ENCODE results near the gene PFN3. TPM values are rescaled to one million over a fixed set of nuclear protein-coding genes. Genes with fewer than 3 reads are reported as not detected.

Gene PFN3
- total RNA-seq, 1 donor from 2014 or later = not detected

- Histone ChIP-seq H3K27ac (replicated peaks) (peak overlapping the region; percentile 82), H3K36me3 (no peaks in the 10 kb centered on the region), H3K4me3 (peak overlapping the region; percentile 71), H3K4me1 (peaks cover 56% of the 10 kb centered on the region), H3K9me3 (replicated peaks) (no peaks in the 10 kb centered on the region), H3K27me3 (ENCODE audit: low read depth) (peaks cover 5% of the 10 kb centered on the region)
- DNase-seq = no peak
- TF ChIP-seq, protein P1, sequence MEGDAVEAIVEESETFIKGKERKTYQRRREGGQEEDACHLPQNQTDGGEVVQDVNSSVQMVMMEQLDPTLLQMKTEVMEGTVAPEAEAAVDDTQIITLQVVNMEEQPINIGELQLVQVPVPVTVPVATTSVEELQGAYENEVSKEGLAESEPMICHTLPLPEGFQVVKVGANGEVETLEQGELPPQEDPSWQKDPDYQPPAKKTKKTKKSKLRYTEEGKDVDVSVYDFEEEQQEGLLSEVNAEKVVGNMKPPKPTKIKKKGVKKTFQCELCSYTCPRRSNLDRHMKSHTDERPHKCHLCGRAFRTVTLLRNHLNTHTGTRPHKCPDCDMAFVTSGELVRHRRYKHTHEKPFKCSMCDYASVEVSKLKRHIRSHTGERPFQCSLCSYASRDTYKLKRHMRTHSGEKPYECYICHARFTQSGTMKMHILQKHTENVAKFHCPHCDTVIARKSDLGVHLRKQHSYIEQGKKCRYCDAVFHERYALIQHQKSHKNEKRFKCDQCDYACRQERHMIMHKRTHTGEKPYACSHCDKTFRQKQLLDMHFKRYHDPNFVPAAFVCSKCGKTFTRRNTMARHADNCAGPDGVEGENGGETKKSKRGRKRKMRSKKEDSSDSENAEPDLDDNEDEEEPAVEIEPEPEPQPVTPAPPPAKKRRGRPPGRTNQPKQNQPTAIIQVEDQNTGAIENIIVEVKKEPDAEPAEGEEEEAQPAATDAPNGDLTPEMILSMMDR (IDR thresholded peaks at IDR 0.05; ENCODE audit: borderline replicate concordance) = no peak
- intact Hi-C loops (cut with micrococcal nuclease) = no loop called here
Observed at GRCh38 chr5:177367323-177367848, 33.1 kb downstream of the PFN3 start.

- TF ChIP-seq, protein P1 (IDR thresholded peaks at IDR 0.05; ENCODE audit: borderline replicate concordance) = no peak
- Histone ChIP-seq H3K9me3 (replicated peaks) (no peaks in the 10 kb centered on the region), H3K4me1 (peaks cover 56% of the 10 kb centered on the region), H3K36me3 (no peaks in the 10 kb centered on the region), H3K27me3 (ENCODE audit: low read depth) (peaks cover 5% of the 10 kb centered on the region), H3K4me3 (peak overlapping the region; percentile 71), H3K27ac (replicated peaks) (peak overlapping the region; percentile 82)
- peak; percentile 89 for DNase-seq
- intact Hi-C loops (cut with micrococcal nuclease) = no loop called here
Observed at GRCh38 chr5:177366528-177367322, 33.7 kb downstream of the PFN3 start.

DNA sequence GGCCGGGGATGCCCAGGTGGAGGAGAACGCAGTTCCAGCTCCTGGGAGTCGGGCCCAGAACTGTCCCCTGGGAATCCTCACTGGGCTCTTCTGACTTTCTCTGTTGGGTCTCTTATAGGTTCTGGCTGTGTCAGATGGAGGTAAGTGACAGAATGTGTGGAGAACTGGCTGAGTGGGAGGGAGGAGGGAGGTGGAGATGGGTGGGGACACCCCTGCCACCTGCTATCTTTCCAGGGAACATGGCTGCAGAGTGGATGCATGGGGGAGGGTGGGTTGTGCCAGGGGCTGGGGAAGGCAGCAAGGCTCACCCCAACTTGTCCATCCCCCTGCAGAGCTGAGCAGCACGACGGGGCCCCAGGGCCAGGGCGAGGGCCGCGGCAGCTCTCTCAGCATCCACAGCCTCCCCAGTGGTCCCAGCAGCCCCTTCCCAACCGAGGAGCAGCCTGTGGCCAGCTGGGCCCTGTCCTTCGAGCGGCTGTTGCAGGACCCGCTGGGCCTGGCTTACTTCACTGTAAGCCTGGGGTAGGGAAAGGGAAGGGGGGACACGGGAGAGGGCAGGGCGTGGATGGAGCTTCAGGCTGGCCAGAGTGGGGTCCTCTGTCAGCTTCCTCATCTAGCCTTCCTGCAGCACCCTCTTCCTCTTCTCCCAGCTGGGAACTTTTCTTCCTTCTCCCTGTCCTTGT, 34.5 kb downstream of the PFN3 start:
- H3K27me3 ChIP-seq (ENCODE audit: low read depth) = no peaks in the 10 kb centered on the region
- TF ChIP-seq, protein P1 (IDR thresholded peaks at IDR 0.05; ENCODE audit: borderline replicate concordance) = no peak
- peak overlapping the region; percentile 82 for H3K27ac ChIP-seq (replicated peaks)
- H3K9me3 ChIP-seq (replicated peaks) = no peaks in the 10 kb centered on the region
- peak overlapping the region; percentile 71 for H3K4me3 ChIP-seq
- intact Hi-C loops (cut with micrococcal nuclease) = no loop called here
- peaks cover 50% of the 10 kb centered on the region for H3K4me1 ChIP-seq
- DNase-seq = no peak
- H3K36me3 ChIP-seq = no peaks in the 10 kb centered on the region

DNA sequence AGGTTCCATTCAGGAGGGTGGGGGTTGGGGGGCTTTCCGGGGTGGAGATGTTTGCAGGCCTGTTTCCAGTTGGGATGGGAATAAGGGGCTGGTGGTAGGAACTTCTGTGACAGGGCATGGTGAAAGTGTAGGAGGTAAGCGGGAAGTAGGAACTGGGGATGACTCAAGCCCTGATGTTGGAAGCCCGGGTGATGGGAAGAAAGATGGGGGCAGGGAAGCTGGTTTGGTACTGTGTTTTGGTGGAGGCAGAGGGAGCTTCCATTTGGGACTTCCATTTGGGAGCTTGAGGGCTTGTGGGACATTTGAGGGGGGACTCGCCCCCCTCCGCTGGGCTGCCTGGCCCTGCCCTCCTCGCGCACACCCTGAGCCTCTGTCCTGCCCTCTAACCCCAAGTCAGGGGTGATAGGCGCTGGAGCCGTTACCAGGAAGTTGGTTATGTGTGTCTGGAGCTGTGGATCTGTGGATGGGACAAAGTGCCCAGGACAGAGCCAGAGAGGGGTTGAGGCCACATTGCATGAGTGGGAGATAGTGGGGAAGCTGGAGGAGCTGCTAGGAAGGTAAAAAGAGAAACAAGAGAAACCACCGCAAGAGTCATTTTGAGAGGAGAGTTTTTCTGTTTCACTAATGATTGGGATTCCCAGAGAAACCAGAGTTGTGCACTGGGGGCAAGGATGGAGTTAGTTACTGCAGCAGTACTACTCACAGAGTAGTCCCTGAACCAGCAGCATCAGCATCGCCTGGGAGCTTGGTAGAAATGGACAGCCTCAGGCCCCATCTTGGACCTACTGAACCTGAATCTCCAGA, 36.1 kb downstream of the PFN3 start:
- TF ChIP-seq, protein P1 (IDR thresholded peaks at IDR 0.05; ENCODE audit: borderline replicate concordance) = no peak
- intact Hi-C loops (cut with micrococcal nuclease) = no loop called here
- peaks cover 45% of the 10 kb centered on the region for H3K4me1 ChIP-seq
- no peak for DNase-seq
- no peaks in the 10 kb centered on the region for H3K36me3 ChIP-seq
- no peak overlapping the region for H3K4me3 ChIP-seq
- H3K27ac ChIP-seq (replicated peaks) = no peak overlapping the region
- no peaks in the 10 kb centered on the region for H3K9me3 ChIP-seq (replicated peaks)
- H3K27me3 ChIP-seq (ENCODE audit: low read depth) = no peaks in the 10 kb centered on the region

GRCh38 chr5:177363565-177363964, 36.9 kb downstream of the PFN3 start:
- DNase-seq = no peak

More at GRCh38 chr5:177363565-177363964, 36.9 kb downstream of the PFN3 start:
- H3K4me1 ChIP-seq = peaks cover 51% of the 10 kb centered on the region
- H3K36me3 ChIP-seq = no peaks in the 10 kb centered on the region
- peaks cover 2% of the 10 kb centered on the region for H3K27me3 ChIP-seq (ENCODE audit: low read depth)
- H3K9me3 ChIP-seq (replicated peaks) = no peaks in the 10 kb centered on the region
- intact Hi-C loops (cut with micrococcal nuclease) = no loop called here
- TF ChIP-seq, protein P1 (IDR thresholded peaks at IDR 0.05; ENCODE audit: borderline replicate concordance) = no peak
- H3K4me3 ChIP-seq = peak overlapping the region; percentile 63
- no peak overlapping the region for H3K27ac ChIP-seq (replicated peaks)

Data from left ventricle myocardium inferior (tissue), 1 donor.